ENCODE results near the gene LRRK1. TPM values are rescaled to one million over a fixed set of nuclear protein-coding genes. Genes with fewer than 3 reads are reported as not detected.

The LRRK1 gene
- total RNA-seq, 2 donors from 2014 or later: 18.6 to 20.3 TPM

DNA sequence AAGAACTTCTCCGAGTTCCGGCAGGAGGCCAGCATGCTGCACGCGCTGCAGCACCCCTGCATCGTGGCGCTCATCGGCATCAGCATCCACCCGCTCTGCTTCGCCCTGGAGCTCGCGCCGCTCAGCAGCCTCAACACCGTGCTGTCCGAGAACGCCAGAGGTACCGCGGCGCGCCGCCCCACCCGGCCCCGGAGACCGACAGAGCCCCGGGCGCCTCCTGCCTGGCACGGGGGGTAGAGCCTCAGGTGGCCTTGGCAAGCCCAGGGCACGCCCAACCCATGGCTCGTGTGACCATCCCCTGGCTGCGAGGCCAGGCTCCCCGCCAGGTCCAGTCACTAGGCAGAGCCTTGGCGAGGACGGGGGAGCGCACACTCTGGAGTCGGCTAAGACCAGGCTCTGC, 134.1 kb downstream of the LRRK1 start:
- TF ChIP-seq POLR2AphosphoS5 (IDR thresholded peaks at IDR 0.05) (no peak), POLR2A (IDR thresholded peaks at IDR 0.05) (no peak)
- TF ChIP-seq, protein P1, sequence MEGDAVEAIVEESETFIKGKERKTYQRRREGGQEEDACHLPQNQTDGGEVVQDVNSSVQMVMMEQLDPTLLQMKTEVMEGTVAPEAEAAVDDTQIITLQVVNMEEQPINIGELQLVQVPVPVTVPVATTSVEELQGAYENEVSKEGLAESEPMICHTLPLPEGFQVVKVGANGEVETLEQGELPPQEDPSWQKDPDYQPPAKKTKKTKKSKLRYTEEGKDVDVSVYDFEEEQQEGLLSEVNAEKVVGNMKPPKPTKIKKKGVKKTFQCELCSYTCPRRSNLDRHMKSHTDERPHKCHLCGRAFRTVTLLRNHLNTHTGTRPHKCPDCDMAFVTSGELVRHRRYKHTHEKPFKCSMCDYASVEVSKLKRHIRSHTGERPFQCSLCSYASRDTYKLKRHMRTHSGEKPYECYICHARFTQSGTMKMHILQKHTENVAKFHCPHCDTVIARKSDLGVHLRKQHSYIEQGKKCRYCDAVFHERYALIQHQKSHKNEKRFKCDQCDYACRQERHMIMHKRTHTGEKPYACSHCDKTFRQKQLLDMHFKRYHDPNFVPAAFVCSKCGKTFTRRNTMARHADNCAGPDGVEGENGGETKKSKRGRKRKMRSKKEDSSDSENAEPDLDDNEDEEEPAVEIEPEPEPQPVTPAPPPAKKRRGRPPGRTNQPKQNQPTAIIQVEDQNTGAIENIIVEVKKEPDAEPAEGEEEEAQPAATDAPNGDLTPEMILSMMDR (IDR thresholded peaks at IDR 0.05): no peak

DNA sequence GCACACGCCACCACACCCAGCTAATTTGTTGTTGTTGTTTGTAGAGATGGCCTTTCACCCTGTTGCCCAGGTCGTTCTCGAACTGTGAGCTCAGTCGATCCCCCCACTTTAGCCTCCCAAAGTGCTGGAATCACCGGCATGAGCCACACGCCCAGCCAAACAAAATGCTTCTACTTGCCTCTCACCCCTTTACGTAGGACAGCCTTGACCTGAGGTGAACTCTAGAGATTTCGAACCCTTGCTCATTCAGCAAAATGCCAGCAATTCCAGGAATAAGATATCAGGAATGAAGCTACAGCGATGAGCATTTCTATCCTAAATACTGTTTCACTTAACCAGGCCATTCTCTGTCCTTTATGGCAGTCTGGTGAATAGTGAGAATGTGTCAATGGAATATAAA, 135.0 kb downstream of the LRRK1 start:
- Histone ChIP-seq H3K36me3 (peaks cover 0 to 13% of the 10 kb centered on the region in 2 donors), H3K27ac (no peak overlapping the region), H3K4me3 (no peak overlapping the region), H3K27me3 (replicated peaks; ENCODE audit: insufficient read depth) (no peaks in the 10 kb centered on the region), H3K9me3 (no peaks in the 10 kb centered on the region), H3K4me1 (replicated peaks) (no peaks in the 10 kb centered on the region)
- WGBS: 92% methylated on average over 9 of the region's 9 CpGs
- TF ChIP-seq, protein P1 (IDR thresholded peaks at IDR 0.05): no peak
- TF ChIP-seq POLR2A (IDR thresholded peaks at IDR 0.05): no peak
- TF ChIP-seq POLR2AphosphoS5 (IDR thresholded peaks at IDR 0.05): no peak
- no peak for DNase-seq (ENCODE audit: low spot score)
- intact Hi-C loops (cut with DNase I): no loop called here

More for the DNA sequence above, 134.1 kb downstream of the LRRK1 start:
- Histone ChIP-seq H3K4me3 (no peak overlapping the region), H3K36me3 (peaks cover 0 to 13% of the 10 kb centered on the region in 2 donors), H3K27ac (no peak overlapping the region), H3K4me1 (replicated peaks) (no peaks in the 10 kb centered on the region), H3K27me3 (replicated peaks; ENCODE audit: insufficient read depth) (no peaks in the 10 kb centered on the region), H3K9me3 (no peaks in the 10 kb centered on the region)
- WGBS: 94% methylated on average over 34 of the region's 34 CpGs
- intact Hi-C loops (cut with DNase I): no loop called here
- DNase-seq (ENCODE audit: low spot score): no peak

DNA sequence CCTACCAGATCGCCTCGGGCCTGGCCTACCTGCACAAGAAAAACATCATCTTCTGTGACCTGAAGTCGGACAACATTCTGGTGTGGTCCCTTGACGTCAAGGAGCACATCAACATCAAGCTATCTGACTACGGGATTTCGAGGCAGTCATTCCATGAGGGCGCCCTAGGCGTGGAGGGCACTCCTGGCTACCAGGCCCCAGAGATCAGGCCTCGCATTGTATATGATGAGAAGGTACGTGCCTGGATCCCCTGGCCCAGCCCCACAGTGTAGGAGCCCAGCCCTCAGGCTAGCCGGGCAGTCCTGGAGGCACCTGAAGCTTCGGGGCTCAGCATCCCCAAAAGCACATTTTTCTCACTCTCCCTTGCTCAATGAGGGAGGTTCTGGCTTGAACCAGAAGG, 135.8 kb downstream of the LRRK1 start:
- TF ChIP-seq, protein P1 (IDR thresholded peaks at IDR 0.05): no peak
- WGBS: 96% methylated on average over 12 of the region's 12 CpGs
- DNase-seq (ENCODE audit: low spot score): no peak
- H3K27ac ChIP-seq: no peak overlapping the region
- H3K36me3 ChIP-seq: peaks cover 0 to 7% of the 10 kb centered on the region in 2 donors
- no peak overlapping the region for H3K4me3 ChIP-seq
- H3K4me1 ChIP-seq (replicated peaks): no peaks in the 10 kb centered on the region
- no peaks in the 10 kb centered on the region for H3K27me3 ChIP-seq (replicated peaks; ENCODE audit: insufficient read depth)
- intact Hi-C loops (cut with DNase I): no loop called here
- no peaks in the 10 kb centered on the region for H3K9me3 ChIP-seq

DNA sequence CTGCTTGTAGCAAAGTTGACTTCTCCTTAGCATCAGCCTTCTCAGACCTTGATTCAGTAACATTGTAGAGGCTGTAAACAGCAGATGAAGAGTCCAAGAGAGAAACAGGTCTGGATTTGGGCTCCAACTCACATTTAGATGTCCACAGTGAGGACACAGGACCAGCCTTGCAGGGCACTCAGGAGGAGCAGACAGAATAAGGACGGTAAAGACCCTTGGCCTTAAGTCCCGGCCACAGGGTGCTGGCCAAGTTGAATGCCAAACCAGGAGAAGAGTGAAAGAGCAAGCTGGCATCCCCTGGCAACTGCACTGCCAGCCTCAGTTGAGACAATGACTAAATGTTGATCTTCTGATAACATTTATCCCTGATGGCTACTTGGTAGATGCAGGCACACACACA, 136.3 kb downstream of the LRRK1 start:
- WGBS: 97% methylated on average over 2 of the region's 2 CpGs
- peaks cover 0 to 7% of the 10 kb centered on the region in 2 donors for H3K36me3 ChIP-seq
- no peak overlapping the region for H3K4me3 ChIP-seq
- H3K27me3 ChIP-seq (replicated peaks; ENCODE audit: insufficient read depth): no peaks in the 10 kb centered on the region
- H3K4me1 ChIP-seq (replicated peaks): no peaks in the 10 kb centered on the region
- TF ChIP-seq, protein P1 (IDR thresholded peaks at IDR 0.05): no peak
- TF ChIP-seq POLR2A (IDR thresholded peaks at IDR 0.05): no peak
- no peaks in the 10 kb centered on the region for H3K9me3 ChIP-seq
- intact Hi-C loops (cut with DNase I): no loop called here
- no peak overlapping the region for H3K27ac ChIP-seq
- no peak for DNase-seq (ENCODE audit: low spot score)

DNA sequence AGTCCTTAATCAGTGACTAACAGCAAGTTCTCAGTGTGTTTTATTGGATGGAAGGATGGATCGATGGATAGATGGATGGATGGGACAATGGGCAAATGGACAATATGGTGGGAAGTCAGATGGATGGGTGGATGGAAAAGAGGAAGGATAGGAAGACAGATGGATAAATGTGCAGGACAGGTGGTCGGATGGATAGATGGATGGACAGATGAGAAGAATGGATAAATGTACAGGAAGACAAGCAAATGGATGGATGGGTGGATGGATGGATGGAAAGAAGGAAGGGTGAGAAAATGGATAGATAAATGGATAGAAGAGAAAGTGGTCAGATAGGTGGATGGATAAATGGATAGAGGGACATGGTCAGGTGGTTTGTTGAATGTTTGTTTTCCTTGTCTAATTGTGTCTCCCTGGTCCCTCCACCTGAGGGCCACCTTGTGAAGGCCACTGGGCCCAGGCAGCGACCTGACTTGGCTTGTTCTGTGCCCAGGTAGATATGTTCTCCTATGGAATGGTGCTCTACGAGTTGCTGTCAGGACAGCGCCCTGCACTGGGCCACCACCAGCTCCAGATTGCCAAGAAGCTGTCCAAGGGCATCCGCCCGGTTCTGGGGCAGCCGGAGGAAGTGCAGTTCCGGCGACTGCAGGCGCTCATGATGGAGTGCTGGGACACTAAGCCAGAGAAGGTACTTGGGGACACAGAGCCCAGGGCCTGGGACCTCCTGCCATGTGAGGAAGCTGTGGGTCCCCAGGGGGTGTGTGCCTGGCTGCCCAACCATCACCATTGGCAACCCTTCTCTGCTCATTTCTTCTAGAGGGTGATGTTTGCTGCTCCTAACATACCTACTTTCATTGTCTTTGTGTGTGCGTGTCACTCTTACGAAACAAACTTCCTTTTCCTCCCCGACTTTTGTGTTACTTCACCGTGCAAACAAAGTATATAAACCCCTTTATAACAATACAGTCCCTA, 137.5 kb downstream of the LRRK1 start:
- WGBS: 71% methylated on average over 15 of the region's 15 CpGs
- no peak for TF ChIP-seq POLR2AphosphoS5 (IDR thresholded peaks at IDR 0.05)
- no peak for TF ChIP-seq POLR2A (IDR thresholded peaks at IDR 0.05)
- TF ChIP-seq, protein P1 (IDR thresholded peaks at IDR 0.05): no peak
- H3K4me1 ChIP-seq (replicated peaks): no peaks in the 10 kb centered on the region
- intact Hi-C loops (cut with DNase I): no loop called here
- H3K36me3 ChIP-seq: peaks cover 0 to 7% of the 10 kb centered on the region in 2 donors
- H3K9me3 ChIP-seq: no peaks in the 10 kb centered on the region
- H3K27me3 ChIP-seq (replicated peaks; ENCODE audit: insufficient read depth): no peaks in the 10 kb centered on the region
- no peak for DNase-seq (ENCODE audit: low spot score)
- H3K27ac ChIP-seq: no peak overlapping the region
- no peak overlapping the region for H3K4me3 ChIP-seq

Data from prostate gland (tissue), 2 donors.